ENCODE results near the gene PACC1.

Gene PACC1

GRCh38 chr1:212438831-212439237, 24.1 kb upstream of the PACC1 start:
- no peak for DNase-seq (ENCODE audit: low read depth in 2 of 2)

GRCh38 chr1:212437179-212437798, 22.6 kb upstream of the PACC1 start:
- DNase-seq (ENCODE audit: low read depth in 2 of 2), result no peak

- no peak for DNase-seq (ENCODE audit: low read depth in 2 of 2)
Observed at GRCh38 chr1:212434992-212435391, 20.3 kb upstream of the PACC1 start.

GRCh38 chr1:212433577-212434462, 19.1 kb upstream of the PACC1 start:
- no peak for DNase-seq (ENCODE audit: low read depth in 2 of 2)

DNA sequence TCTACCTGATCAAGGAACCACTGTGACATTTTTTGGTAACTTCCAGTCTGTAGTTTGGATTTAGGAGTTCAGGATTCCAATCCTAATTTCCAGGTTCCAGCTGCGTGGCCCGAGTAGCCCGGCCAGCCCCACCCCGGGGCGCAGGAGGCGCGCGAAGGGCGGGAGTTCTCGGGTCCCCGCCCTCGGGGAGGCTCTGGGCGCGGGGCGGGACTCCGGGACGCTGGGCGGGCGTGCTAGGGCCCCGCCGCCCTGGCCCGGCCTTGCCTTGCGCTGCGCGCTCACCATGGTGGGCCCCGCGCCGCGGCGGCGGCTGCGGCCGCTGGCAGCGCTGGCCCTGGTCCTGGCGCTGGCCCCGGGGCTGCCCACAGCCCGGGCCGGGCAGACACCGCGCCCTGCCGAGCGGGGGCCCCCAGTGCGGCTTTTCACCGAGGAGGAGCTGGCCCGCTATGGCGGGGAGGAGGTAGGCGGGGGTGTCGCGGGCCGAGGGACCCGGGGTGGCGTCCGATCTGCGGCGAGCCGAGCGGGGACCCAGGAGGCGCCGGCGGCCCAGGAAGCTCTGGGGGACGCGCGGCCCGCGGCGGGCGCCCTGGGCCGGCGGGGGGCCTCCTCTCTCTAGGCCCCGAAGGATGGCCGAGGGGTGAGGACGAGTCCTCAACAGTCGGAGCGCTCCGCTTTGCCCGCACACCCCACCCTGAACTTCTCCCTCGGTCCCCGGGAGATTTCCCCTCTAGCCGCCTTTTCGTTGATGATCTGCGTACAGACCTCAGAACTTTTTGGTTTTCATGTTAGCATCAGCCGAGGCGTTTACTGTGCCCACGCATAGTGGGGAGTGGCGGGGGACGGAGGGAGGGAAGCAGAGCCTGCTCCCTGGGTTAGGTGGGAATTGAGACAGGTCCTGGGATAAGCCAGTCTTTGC, 18.2 kb upstream of the PACC1 start, which contains the start of gene NENF:
NENF (plus strand) TSS at position 260 of the 916 bp plus-strand sequence; CDS start at position 284, 24 bp downstream.
- DNase-seq (ENCODE audit: low read depth in 2 of 2), result peak; percentile 61 to 69

GRCh38 chr1:212432272-212432660, 17.6 kb upstream of the PACC1 start:
- DNase-seq (ENCODE audit: low read depth in 2 of 2), result no peak

- DNase-seq (ENCODE audit: low read depth in 2 of 2), result no peak
Observed at GRCh38 chr1:212431644-212432043, 17.0 kb upstream of the PACC1 start.

- no peak for DNase-seq (ENCODE audit: low read depth in 2 of 2)
Observed at GRCh38 chr1:212430955-212431394, 16.3 kb upstream of the PACC1 start.

DNA sequence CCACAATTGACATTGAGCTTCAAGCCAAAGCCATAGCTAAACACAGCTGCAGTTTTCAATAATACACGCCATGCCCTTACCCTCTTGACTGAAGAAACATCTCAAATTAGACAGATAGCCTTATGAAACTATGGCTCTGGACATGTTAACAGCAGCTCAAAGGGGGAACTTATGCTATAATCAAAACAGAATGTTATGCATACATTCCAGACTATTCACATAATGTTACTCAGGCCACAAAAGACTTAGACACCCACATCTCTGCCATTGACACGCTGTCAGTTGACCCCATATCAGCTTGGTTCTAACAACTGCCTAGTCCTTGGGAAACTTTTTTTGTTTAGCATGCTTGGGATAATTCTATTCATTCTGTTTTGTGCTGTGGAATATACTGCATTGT, 15.7 kb upstream of the PACC1 start:
- DNase-seq (ENCODE audit: low read depth in 2 of 2), result no peak

DNA sequence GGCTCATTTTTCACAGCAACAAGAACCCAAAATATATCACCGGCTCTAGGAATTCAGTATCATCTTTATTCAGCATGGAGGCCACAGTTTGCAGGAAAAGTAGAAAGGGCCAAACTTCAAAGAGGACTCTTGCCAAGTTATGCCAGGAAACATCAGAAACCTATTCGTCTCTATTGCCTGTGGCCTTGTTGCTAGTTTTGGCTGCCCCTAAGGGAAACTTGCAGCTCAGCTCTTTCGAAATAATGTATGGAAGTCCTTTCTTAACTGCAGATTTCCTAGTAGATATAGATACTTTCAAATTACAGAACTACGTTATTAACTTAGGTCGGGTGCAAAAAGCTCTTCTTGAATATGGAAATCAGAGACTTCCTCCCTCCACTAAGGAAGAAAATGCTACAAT, 13.8 kb upstream of the PACC1 start:
- DNase-seq (ENCODE audit: low read depth in 2 of 2), result no peak

- no peak for DNase-seq (ENCODE audit: low read depth in 2 of 2)
Observed at GRCh38 chr1:212423879-212424278, 9.2 kb upstream of the PACC1 start.

- DNase-seq (ENCODE audit: low read depth in 2 of 2), result no peak
Observed at GRCh38 chr1:212421165-212421564, 6.5 kb upstream of the PACC1 start.

DNA sequence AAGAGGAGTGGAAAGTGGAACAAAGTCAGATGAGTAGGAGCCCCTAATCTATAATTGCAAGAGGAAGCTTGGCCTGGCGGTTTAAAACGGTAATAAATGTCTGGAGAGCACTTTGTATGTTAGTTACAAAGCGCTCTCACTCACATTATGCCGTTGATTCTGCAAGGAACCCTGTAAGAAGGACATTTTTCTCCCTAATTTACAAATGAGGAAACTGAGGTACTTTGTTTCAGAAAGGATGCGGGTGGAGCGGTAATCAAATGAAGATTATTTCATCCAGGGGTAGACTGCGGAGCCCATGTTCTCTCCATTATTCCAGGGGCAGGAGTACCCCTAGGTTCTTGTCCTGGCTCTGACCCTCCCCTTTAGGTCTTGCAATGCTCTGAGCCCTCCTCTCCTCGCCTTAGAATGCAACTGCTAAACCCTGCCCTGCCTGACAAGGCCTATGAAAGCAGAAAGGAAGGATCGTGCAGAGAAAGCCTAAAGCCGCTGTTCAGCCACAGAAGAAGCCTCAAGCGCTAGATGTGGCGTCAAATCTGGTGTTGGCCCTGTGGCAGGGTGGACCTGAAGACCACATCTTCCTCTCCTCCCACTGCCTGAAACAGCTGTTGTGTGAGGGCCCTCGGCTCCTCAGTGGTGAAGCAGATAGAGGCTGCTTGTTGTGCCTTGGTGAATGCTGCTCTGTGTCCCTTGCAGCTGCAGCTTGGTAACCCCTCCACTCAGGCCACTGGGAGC, 588 bp upstream of the PACC1 start:
- no peak for DNase-seq (ENCODE audit: low read depth in 2 of 2)

GRCh38 chr1:212413902-212414327, 771 bp downstream of the PACC1 start:
- no peak for DNase-seq (ENCODE audit: low read depth in 2 of 2)

DNA sequence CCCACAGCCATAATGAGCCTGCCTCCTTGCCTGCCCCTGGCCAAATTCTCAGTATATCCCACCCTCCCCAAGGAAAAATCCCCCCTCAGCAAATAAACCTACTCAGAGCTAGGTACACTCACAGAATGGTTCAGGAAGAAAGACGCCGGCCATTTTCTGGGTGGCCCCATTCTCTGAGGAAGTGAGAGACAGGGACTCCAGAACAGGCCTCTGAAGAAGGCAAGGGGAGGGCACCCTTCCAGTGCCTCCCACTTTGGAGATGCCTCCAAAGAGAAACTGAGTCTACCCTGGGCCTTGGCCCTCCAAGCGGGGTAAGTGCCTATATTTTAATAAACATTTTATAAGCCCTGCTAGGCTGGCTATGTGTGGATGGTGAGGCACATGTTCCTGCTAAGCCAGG, 2.3 kb downstream of the PACC1 start:
- DNase-seq (ENCODE audit: low read depth in 2 of 2), result no peak

DNA sequence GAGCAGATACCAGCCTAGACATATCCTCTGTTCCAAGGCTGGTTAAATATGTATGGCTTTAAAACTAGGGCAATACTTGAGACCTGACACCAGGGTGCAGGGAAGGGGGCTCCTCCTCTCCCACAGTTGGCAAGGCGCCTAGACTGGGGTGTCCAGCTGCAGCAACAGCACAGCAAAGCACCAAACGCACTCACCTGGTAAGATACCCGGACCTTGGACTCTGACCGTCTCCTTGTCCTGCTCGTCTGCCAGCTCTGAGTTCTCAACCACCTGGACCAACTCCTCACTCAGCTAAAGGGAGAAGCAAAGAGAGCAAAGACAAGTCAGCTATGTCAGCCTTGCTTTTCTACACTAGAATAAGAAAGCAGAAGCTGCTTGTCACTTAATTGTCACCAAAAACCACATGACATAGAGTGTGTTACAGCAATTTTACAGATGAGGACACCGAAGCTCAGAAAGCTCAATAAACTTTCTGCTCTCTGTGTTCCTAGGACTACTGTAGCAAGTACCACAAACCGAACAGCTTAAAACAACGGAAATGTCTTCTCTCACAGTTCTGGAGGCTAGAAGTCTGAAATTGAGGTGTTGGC, 4.4 kb downstream of the PACC1 start:
- no peak for DNase-seq (ENCODE audit: low read depth in 2 of 2)

DNA sequence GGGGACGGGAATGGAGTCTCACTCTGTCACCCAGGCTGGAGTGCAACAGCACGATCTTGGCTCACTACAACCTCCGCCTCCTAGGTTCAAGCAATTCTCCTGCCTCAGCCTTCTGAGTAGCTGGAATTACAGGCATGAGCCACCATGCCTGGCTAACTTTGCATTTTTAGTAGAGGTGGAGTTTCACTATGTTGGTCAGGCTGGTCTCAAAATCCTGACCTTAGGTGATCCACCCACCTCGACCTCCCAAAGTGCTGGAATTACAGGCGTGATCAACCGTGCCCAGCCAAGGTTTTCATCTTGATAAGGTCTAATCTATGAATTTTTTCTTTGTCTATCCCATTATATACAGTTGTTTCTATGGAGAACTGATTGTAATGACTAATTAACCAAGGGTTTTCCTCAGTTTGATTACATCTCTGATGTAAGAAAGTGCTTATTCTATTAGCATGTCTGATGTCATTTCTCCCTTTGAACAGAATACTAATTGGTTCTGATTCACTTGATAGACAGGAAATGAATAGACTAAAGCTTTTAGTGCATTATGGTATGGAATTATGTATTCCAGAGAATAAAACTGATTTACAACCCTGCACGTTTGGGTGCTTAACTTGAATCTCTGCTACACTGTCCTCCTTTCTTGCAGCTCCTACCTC, 11.9 kb downstream of the PACC1 start:
- DNase-seq (ENCODE audit: low read depth in 2 of 2), result no peak

- no peak for DNase-seq (ENCODE audit: low read depth in 2 of 2)
Observed at GRCh38 chr1:212401838-212402582, 12.7 kb downstream of the PACC1 start.

DNA sequence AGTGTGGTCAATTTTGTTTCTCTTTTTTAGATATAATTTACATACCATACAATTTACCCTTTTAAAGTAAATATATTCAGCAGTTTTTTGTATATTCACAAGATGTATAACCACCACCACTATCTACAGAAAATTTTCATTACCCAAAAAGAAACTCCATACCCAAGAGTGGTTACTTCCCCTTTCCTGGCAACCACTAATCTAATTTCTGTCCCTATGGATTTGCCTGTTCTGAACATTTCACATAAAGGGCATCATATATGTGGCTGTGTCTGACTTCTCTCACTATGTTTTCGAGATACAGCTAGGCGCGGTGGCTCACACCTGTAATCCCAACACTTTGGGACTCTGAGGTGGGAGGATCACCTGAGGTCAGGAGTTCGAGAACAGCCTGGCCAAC, 13.6 kb downstream of the PACC1 start:
- no peak for DNase-seq (ENCODE audit: low read depth in 2 of 2)

DNA sequence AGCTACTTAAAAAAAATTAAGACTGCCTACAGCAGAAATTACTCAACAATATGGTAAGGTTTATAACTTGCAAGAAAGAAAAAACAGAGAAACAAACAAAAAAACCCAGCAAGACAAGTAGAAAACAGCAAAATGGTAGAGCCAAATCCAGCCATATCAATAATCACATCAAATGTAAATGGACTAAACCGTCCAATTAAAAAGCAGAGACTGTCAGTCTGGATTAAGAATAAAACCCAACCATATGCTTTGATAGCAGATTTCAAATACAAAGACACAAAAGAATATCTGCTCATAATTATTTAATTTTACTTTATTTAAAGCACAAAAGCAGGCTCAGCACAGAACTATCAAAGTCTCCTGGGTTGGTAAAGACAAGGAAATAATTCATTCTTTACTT, 17.5 kb downstream of the PACC1 start:
- no peak for DNase-seq (ENCODE audit: low read depth in 2 of 2)
